ENCODE data around the gene AK6. TPM values are rescaled to one million over a fixed set of nuclear protein-coding genes. Genes with fewer than 3 reads are reported as not detected.

Gene AK6
- total RNA-seq, 1 experiment from 2014 or later, result 40.8 TPM

DNA sequence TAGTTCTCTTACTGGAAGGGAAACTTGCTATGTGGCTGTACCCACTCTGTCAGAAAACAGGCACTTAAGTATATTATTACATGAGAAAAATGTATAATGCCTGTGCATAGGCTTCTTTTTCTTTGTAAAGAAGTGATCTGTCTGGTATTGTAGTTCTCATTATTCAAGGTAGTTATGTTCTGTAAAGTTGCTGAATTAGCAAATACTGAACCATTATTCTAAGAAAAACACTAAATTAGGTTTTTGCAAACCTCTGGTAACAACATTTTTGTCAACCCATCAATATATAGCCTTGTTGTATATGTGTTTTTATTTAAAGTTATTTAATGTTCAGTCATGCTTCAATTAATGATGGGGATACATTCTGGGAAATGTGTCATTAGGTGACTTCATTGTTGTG is 9.1 kb upstream of the AK6 start:
- H3K36me3 Mint-ChIP-seq (ENCODE audit: insufficient read depth in 1 of 3, low read depth in 3 of 3), result peaks cover 2 to 52% (median 42%) of the 10 kb centered on the region in 3 experiments; a peak in 6 of 7 replicates
- H3K9me3 ChIP-seq (ENCODE audit: control insufficient read depth, low read depth, low read length), result no peaks in the 10 kb centered on the region
- H2BK120ac ChIP-seq (ENCODE audit: low read depth, low read length, poor library complexity, severe bottlenecking), result no peak overlapping the region
- no peak overlapping the region for H3T11ph ChIP-seq (ENCODE audit: low read length)
- no peak overlapping the region for H3K4me2 ChIP-seq (ENCODE audit: insufficient read depth, insufficient read length, low read length)
- H3K9ac ChIP-seq (ENCODE audit: extremely low read depth, insufficient read length, low read length), result no peak overlapping the region
- no peak overlapping the region for H3K14ac ChIP-seq (ENCODE audit: insufficient read depth, low read length)
- no peak overlapping the region for H4K8ac ChIP-seq (replicated peaks; ENCODE audit: insufficient read length, low read depth, low read length)
- H3K23me2 ChIP-seq (ENCODE audit: insufficient read length, low read depth, low read length, poor library complexity, severe bottlenecking), result no peaks in the 10 kb centered on the region
- H3K4me3 Mint-ChIP-seq, result no peak overlapping the region
- H3K4ac ChIP-seq (ENCODE audit: low read depth, low read length), result no peak overlapping the region
- H3K23ac ChIP-seq (ENCODE audit: insufficient read length, low read depth, low read length), result no peak overlapping the region
- no peaks in the 10 kb centered on the region for H3K27me3 Mint-ChIP-seq (ENCODE audit: low read depth)
- H3K4me1 Mint-ChIP-seq, result no peaks in the 10 kb centered on the region
- H3K27me3 ChIP-seq (ENCODE audit: insufficient read depth, low read length), result no peaks in the 10 kb centered on the region; the same call in 1 of the 2 replicates
- H3K79me1 ChIP-seq (ENCODE audit: insufficient read depth, low read depth, low read length, poor library complexity, severe bottlenecking), result no peaks in the 10 kb centered on the region
- H3K27ac ChIP-seq (ENCODE audit: insufficient read length, low read depth, low read length), result no peak overlapping the region
- H4K91ac ChIP-seq (ENCODE audit: insufficient read length, low read depth, low read length), result no peak overlapping the region
- no peak overlapping the region for H3K56ac ChIP-seq (ENCODE audit: insufficient read length, low read depth, low read length)
- no peak overlapping the region for H3K18ac ChIP-seq (ENCODE audit: insufficient read length, low read depth, low read length)
- H4K20me1 ChIP-seq (ENCODE audit: control insufficient read depth, insufficient read depth, insufficient read length), result no peaks in the 10 kb centered on the region
- no peak overlapping the region for H3K27ac Mint-ChIP-seq
- no peak overlapping the region for H2AFZ ChIP-seq (ENCODE audit: low read length)
- no peaks in the 10 kb centered on the region for H3K9me3 Mint-ChIP-seq
- H4K5ac ChIP-seq (ENCODE audit: insufficient read length, low read depth, low read length), result no peak overlapping the region
- no peak overlapping the region for H2BK12ac ChIP-seq (ENCODE audit: insufficient read length, low read depth, low read length)
- H3K4me1 ChIP-seq (ENCODE audit: insufficient read depth, low read length), result no peaks in the 10 kb centered on the region
- DNase-seq, result no peak
- H3K79me2 ChIP-seq (ENCODE audit: insufficient read depth, low read length), result no peaks in the 10 kb centered on the region
- no peak overlapping the region for H2BK20ac ChIP-seq (ENCODE audit: low read depth, low read length, poor library complexity, severe bottlenecking)
- TF ChIP-seq, protein P1, sequence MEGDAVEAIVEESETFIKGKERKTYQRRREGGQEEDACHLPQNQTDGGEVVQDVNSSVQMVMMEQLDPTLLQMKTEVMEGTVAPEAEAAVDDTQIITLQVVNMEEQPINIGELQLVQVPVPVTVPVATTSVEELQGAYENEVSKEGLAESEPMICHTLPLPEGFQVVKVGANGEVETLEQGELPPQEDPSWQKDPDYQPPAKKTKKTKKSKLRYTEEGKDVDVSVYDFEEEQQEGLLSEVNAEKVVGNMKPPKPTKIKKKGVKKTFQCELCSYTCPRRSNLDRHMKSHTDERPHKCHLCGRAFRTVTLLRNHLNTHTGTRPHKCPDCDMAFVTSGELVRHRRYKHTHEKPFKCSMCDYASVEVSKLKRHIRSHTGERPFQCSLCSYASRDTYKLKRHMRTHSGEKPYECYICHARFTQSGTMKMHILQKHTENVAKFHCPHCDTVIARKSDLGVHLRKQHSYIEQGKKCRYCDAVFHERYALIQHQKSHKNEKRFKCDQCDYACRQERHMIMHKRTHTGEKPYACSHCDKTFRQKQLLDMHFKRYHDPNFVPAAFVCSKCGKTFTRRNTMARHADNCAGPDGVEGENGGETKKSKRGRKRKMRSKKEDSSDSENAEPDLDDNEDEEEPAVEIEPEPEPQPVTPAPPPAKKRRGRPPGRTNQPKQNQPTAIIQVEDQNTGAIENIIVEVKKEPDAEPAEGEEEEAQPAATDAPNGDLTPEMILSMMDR (conservative IDR thresholded peaks at IDR 0.05), result no peak
- H2BK5ac ChIP-seq (ENCODE audit: insufficient read length, low read length), result no peak overlapping the region
- H2BK15ac ChIP-seq (ENCODE audit: low read depth, low read length), result no peak overlapping the region
- H2AK5ac ChIP-seq (ENCODE audit: insufficient read length, low read length), result no peak overlapping the region
